Muscle of back (tissue), 11 donors: ENCODE data around the gene BANF2. TPM values are rescaled to one million over a fixed set of nuclear protein-coding genes. Genes with fewer than 3 reads are reported as not detected.
A peak's percentile ranks its signal among the peaks of the same experiment; 100 is the strongest.

Experiments used
- DNase-seq, 3 donors: peaks; one replicate each; pipeline versions ENCODE4 v3.0.0 to v3.0.0-alpha.2; 2013
- polyA plus RNA-seq, 10 donors: library from polyadenylated mRNA; unstranded; fragments of 120-200 nt; gene quantifications; one replicate each; pipeline ENCODE4 v1.2.1, GENCODE V29; 2013; ENCODE audit not compliant: insufficient read length in 10 of 10

Gene BANF2
- polyA plus RNA-seq, 10 donors = not detected

GRCh38 chr20:17734374-17734773 is 34.6 kb downstream of the BANF2 start:
- DNase-seq = no peak

- DNase-seq = no peak
Observed at GRCh38 chr20:17735206-17735804, 35.5 kb downstream of the BANF2 start.

GRCh38 chr20:17735959-17736621 is 36.3 kb downstream of the BANF2 start:
- no peak for DNase-seq

- DNase-seq = no peak
Observed at GRCh38 chr20:17738154-17738553, 38.4 kb downstream of the BANF2 start.

GRCh38 chr20:17741220-17741619 is 41.5 kb downstream of the BANF2 start:
- no peak for DNase-seq

- DNase-seq = no peak
Observed at GRCh38 chr20:17742731-17743130, 43.0 kb downstream of the BANF2 start.

GRCh38 chr20:17743677-17744076 is 43.9 kb downstream of the BANF2 start:
- DNase-seq = no peak

- peak in 1 of 3 donors; percentile 40 for DNase-seq
Observed at GRCh38 chr20:17747431-17747846, 47.7 kb downstream of the BANF2 start.

GRCh38 chr20:17748279-17748678 is 48.5 kb downstream of the BANF2 start:
- no peak for DNase-seq

- DNase-seq = no peak
Observed at GRCh38 chr20:17749626-17749977, 49.8 kb downstream of the BANF2 start.

- DNase-seq = peak in 1 of 3 donors; percentile 43
Observed at GRCh38 chr20:17749978-17750721, 50.4 kb downstream of the BANF2 start.

GRCh38 chr20:17750722-17751045 is 50.9 kb downstream of the BANF2 start:
- no peak for DNase-seq

- DNase-seq = no peak
Observed at GRCh38 chr20:17751640-17752039, 51.9 kb downstream of the BANF2 start.

- DNase-seq = no peak
Observed at GRCh38 chr20:17752459-17752858, 52.7 kb downstream of the BANF2 start.

GRCh38 chr20:17753516-17753915 is 53.8 kb downstream of the BANF2 start:
- no peak for DNase-seq

GRCh38 chr20:17756529-17756928 is 56.8 kb downstream of the BANF2 start:
- no peak for DNase-seq

GRCh38 chr20:17757496-17757895 is 57.7 kb downstream of the BANF2 start:
- DNase-seq = no peak

GRCh38 chr20:17758010-17758409 is 58.2 kb downstream of the BANF2 start:
- no peak for DNase-seq

GRCh38 chr20:17758512-17758911 is 58.7 kb downstream of the BANF2 start:
- no peak for DNase-seq

GRCh38 chr20:17759449-17759848 is 59.7 kb downstream of the BANF2 start:
- DNase-seq = no peak

- no peak for DNase-seq
Observed at GRCh38 chr20:17761604-17762003, 61.8 kb downstream of the BANF2 start.

GRCh38 chr20:17762243-17762872 is 62.6 kb downstream of the BANF2 start:
- no peak for DNase-seq
